22Rv1 (cell line): ENCODE measurements around the gene NPHS1.

Experiments
- H3K27ac ChIP-seq: fragments of 450-650 bp; 2 replicates; pipeline ENCODE4 v1.5.1; 2017
- ZFX ChIP-seq: fragments of 450-650 bp; IDR thresholded peaks from 2 replicates; pipeline ENCODE4 v1.6.1; 2017; ENCODE audit warnings: antibody characterized with exemption, borderline replicate concordance
- TF ChIP-seq, protein P1 (sequence below): fragments of 450-650 bp; IDR thresholded peaks from 2 replicates; pipeline ENCODE4 v1.5.1; 2017; ENCODE audit warnings: mild to moderate bottlenecking

Gene NPHS1

DNA sequence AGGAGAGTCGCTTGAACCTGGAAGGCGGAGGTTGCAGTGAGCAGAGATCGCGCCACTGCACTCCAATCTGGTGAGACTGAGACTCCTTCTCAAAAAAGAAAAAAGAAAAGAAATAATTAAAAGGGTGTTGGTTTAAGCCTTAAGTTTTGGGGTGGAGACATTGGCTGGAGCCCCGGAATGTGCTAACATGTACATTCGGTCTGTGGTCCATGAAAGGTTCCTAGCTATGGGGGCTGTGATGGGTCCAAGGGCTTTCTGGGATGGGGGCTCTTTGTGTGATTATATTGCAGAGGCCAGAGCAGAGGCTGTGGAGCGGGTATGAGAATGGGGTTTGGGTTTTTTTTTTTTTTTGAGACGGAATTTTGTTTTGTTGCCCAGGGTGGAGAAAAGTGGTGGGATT is 33.6 kb upstream of the NPHS1 start:
- TF ChIP-seq ZFX = no peak
- H3K27ac ChIP-seq = no peak overlapping the region

- TF ChIP-seq, protein P1, sequence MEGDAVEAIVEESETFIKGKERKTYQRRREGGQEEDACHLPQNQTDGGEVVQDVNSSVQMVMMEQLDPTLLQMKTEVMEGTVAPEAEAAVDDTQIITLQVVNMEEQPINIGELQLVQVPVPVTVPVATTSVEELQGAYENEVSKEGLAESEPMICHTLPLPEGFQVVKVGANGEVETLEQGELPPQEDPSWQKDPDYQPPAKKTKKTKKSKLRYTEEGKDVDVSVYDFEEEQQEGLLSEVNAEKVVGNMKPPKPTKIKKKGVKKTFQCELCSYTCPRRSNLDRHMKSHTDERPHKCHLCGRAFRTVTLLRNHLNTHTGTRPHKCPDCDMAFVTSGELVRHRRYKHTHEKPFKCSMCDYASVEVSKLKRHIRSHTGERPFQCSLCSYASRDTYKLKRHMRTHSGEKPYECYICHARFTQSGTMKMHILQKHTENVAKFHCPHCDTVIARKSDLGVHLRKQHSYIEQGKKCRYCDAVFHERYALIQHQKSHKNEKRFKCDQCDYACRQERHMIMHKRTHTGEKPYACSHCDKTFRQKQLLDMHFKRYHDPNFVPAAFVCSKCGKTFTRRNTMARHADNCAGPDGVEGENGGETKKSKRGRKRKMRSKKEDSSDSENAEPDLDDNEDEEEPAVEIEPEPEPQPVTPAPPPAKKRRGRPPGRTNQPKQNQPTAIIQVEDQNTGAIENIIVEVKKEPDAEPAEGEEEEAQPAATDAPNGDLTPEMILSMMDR = no peak
- TF ChIP-seq ZFX = no peak
- H3K27ac ChIP-seq = no peak overlapping the region
Measured at GRCh38 chr19:35885225-35885738, 33.0 kb upstream of the NPHS1 start.

GRCh38 chr19:35883882-35884281 is 31.6 kb upstream of the NPHS1 start:
- no peak overlapping the region for H3K27ac ChIP-seq
- no peak for TF ChIP-seq ZFX
- TF ChIP-seq, protein P1 = no peak

GRCh38 chr19:35882114-35882832 is 30.0 kb upstream of the NPHS1 start:
- H3K27ac ChIP-seq = no peak overlapping the region
- TF ChIP-seq, protein P1 = peak; percentile 54
- TF ChIP-seq ZFX = no peak

- H3K27ac ChIP-seq = no peak overlapping the region
- TF ChIP-seq, protein P1 = no peak
- no peak for TF ChIP-seq ZFX
Measured at GRCh38 chr19:35879770-35880317, 27.5 kb upstream of the NPHS1 start.

DNA sequence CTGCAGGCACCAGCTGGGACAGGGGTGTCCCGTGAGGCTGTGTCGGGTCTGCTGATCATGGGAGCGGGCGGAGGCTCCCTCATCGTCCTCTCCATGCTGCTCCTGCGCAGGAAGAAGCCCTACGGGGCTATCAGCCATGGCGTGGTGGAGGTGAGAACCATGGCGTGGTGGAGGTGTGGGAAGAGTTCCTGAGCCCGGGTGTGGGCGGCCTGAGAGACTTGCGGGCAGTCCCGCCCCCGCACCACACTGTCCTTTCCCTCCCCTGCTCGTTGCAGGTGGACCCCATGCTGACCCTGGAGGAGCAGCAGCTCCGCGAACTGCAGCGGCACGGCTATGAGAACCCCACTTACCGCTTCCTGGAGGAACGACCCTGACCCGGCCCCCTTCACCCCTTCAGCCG is 26.8 kb upstream of the NPHS1 start:
- TF ChIP-seq, protein P1 = no peak
- TF ChIP-seq ZFX = no peak

DNA sequence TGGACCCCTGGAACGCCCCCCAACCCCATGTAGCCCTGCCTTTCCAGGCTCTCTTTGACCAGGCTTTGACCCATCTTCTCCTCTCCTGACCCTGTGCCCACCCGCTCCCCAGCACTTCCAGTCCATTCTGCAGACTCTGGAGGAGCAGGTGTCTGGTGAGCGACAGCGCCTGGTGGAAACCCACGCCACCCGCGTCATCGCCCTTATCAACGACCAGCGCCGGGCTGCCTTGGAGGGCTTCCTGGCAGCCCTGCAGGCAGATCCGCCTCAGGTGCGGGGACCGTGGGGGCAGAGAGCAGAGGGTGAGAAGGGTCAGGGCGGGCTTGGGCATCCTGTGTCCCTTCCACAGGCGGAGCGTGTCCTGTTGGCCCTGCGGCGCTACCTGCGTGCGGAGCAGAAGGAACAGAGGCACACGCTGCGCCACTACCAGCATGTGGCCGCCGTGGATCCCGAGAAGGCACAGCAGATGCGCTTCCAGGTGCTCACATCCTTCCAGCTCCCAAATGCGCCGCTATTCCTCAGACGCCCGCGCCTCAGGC is 22.2 kb upstream of the NPHS1 start:
- TF ChIP-seq ZFX = no peak
- no peak overlapping the region for H3K27ac ChIP-seq

More for the DNA sequence above, 26.8 kb upstream of the NPHS1 start:
- no peak overlapping the region for H3K27ac ChIP-seq

GRCh38 chr19:35872180-35872579 is 19.9 kb upstream of the NPHS1 start:
- no peak overlapping the region for H3K27ac ChIP-seq
- TF ChIP-seq, protein P1 = no peak
- no peak for TF ChIP-seq ZFX
